IMR-90 (cell line): ENCODE measurements around the gene SLC35A4. TPM values are rescaled to one million over a fixed set of nuclear protein-coding genes. Genes with fewer than 3 reads are reported as not detected.
"Not testable (repeated sequence)": the region's sequence is repeated elsewhere in the genome, so short reads cannot be mapped to it uniquely, and the experiment has no call there.

Experiments used
- ATAC-seq: fragments of 200-7000 bp; cut with Tn5 transposase; 2 replicates; pipeline ENCODE4 v1.9.1; 2020; ENCODE audit warnings: low read depth, mild to moderate bottlenecking, moderate library complexity
- BruUV-seq: library from RNA; stranded (reverse); fragments of 400-500 nt; replicated peaks from 2 replicates; lab custom pipeline; 2021; lab: Mats Ljungman, UMichigan
- CTCF ChIA-PET: fragments of 300-600 bp; formaldehyde crosslinking; extraction: SDS; loops from one replicate; lab custom pipeline; 2021; ENCODE audit warnings: antibody characterized with exemption; lab: Yijun Ruan, JAX
- POLR2A ChIA-PET: fragments of 300-600 bp; sonication (Branson Sonifier 250); formaldehyde crosslinking; loops from one replicate; lab custom pipeline; 2022; ENCODE audit warnings: antibody characterized with exemption; ENCODE audit not compliant: unreplicated experiment; lab: Charles Lee
- DNase-seq: peaks from one replicate; pipeline ENCODE4 v3.0.0; 2013
- H2AFZ ChIP-seq: replicated peaks from 2 replicates; pipeline ENCODE3; 2013; ENCODE audit warnings: low read length, mild to moderate bottlenecking; ENCODE audit not compliant: poor library complexity
- H2AK5ac ChIP-seq: 2 replicates; pipeline ENCODE4 v1.6.1; 2013; ENCODE audit warnings: low read depth, low read length, inconsistent platforms
- H2AK9ac ChIP-seq: replicated peaks from 2 replicates; pipeline ENCODE3; 2013; ENCODE audit warnings: mild to moderate bottlenecking, low read depth, low read length, moderate library complexity; ENCODE audit not compliant: poor library complexity
- H2BK120ac ChIP-seq: 2 replicates; pipeline ENCODE4 v1.6.1; 2013; ENCODE audit warnings: low read depth, low read length, inconsistent platforms
- H2BK15ac ChIP-seq: 3 replicates; pipeline ENCODE4 v1.6.1; 2013; ENCODE audit warnings: low read depth, low read length, inconsistent platforms
- H2BK20ac ChIP-seq: 2 replicates; pipeline ENCODE4 v1.6.1; 2013; ENCODE audit warnings: low read depth, mild to moderate bottlenecking, inconsistent platforms, low read length, moderate library complexity
- H2BK5ac ChIP-seq: 2 replicates; pipeline ENCODE4 v1.6.1; 2013; ENCODE audit warnings: mild to moderate bottlenecking, low read depth, low read length, inconsistent platforms; ENCODE audit not compliant: poor library complexity, severe bottlenecking
- H3K14ac ChIP-seq: replicated peaks from 2 replicates; pipeline ENCODE4 v1.6.1; 2013; ENCODE audit warnings: low read depth, low read length, inconsistent platforms
- H3K18ac ChIP-seq: 2 replicates; pipeline ENCODE4 v1.6.1; 2013; ENCODE audit warnings: low read depth, low read length, control low read depth
- H3K23ac ChIP-seq: 2 replicates; pipeline ENCODE4 v1.6.1; 2013; ENCODE audit warnings: low read depth, low read length, inconsistent platforms
- H3K27ac ChIP-seq: 2 replicates; pipeline ENCODE4 v1.5.1; 2013; ENCODE audit warnings: mild to moderate bottlenecking, control low read depth, low read length; ENCODE audit not compliant: insufficient read depth
- H3K27me3 ChIP-seq: 2 replicates; pipeline ENCODE4 v1.6.1; 2013; ENCODE audit warnings: low read length; ENCODE audit not compliant: control insufficient read depth, insufficient read depth
- H3K36me3 ChIP-seq: 2 replicates; pipeline ENCODE4 v1.6.1; 2013; ENCODE audit warnings: low read length, mixed read lengths; ENCODE audit not compliant: control insufficient read depth, insufficient read depth
- H3K4ac ChIP-seq: 2 replicates; pipeline ENCODE4 v1.6.1; 2013; ENCODE audit warnings: low read depth, low read length, inconsistent platforms
- H3K4me1 ChIP-seq: 2 replicates; pipeline ENCODE4 v1.6.1; 2013; ENCODE audit warnings: low read length, mixed read lengths; ENCODE audit not compliant: control insufficient read depth, insufficient read depth
- H3K4me2 ChIP-seq: 2 replicates; pipeline ENCODE4 v1.6.1; 2013; ENCODE audit warnings: low read depth, mild to moderate bottlenecking, control low read depth, low read length, moderate library complexity
- H3K4me3 ChIP-seq: 2 replicates; pipeline ENCODE4 v1.5.1; 2013; ENCODE audit warnings: low read depth, mild to moderate bottlenecking, control low read depth, low read length, moderate library complexity; ENCODE audit not compliant: insufficient read depth
- H3K56ac ChIP-seq: 2 replicates; pipeline ENCODE4 v1.6.1; 2013; ENCODE audit warnings: low read length, inconsistent platforms; ENCODE audit not compliant: insufficient read depth; ENCODE audit errors: extremely low read depth
- H3K79me1 ChIP-seq, 2 experiments: 2 replicates each; pipeline ENCODE4 v1.6.1; 2013; ENCODE audit warnings: low read length in 2 of 2, inconsistent platforms in 1 of 2, low read depth in 1 of 2
- H3K9ac ChIP-seq: 2 replicates; pipeline ENCODE4 v1.6.1; 2013; ENCODE audit warnings: low read depth, low read length, control low read depth
- H3K9me1 ChIP-seq: 2 replicates; pipeline ENCODE4 v1.6.1; 2013; ENCODE audit warnings: low read length, inconsistent platforms; ENCODE audit not compliant: insufficient read depth
- H3K9me3 ChIP-seq: 2 replicates; pipeline ENCODE4 v1.6.1; 2013; ENCODE audit warnings: low read length; ENCODE audit not compliant: control insufficient read depth, insufficient read depth
- H4K20me1 ChIP-seq: 2 replicates; pipeline ENCODE4 v1.6.1; 2013; ENCODE audit warnings: low read length, inconsistent platforms; ENCODE audit not compliant: insufficient read depth
- H4K5ac ChIP-seq: 2 replicates; pipeline ENCODE4 v1.6.1; 2013; ENCODE audit warnings: mild to moderate bottlenecking, low read depth, low read length, control low read depth
- H4K8ac ChIP-seq, 2 experiments: 2 replicates each; pipeline ENCODE4 v1.6.1; 2013; ENCODE audit warnings: low read depth in 2 of 2, low read length in 2 of 2, control low read depth in 1 of 2, inconsistent platforms in 1 of 2
- H4K91ac ChIP-seq: 2 replicates; pipeline ENCODE4 v1.6.1; 2013; ENCODE audit warnings: low read depth, low read length, inconsistent platforms; ENCODE audit not compliant: insufficient read depth
- NFE2L2 ChIP-seq: fragments of 150-350 bp; IDR thresholded peaks from 2 replicates; pipeline ENCODE4 v1.6.1; 2016; ENCODE audit warnings: low read depth, mild to moderate bottlenecking, low read length
- WGBS, 2 experiments: methylation state at CpG; one replicate each; pipeline versions ENCODE4 v1.1.5 to v1.1.7; 2013; ENCODE audit warnings: missing lambda C conversion rate in 2 of 2; ENCODE audit not compliant: insufficient read length in 1 of 2; ENCODE audit errors: extremely low coverage in 2 of 2; 5-methylcytosine and 5-hydroxymethylcytosine counted together
- dilution Hi-C: fragments of 300-500 bp; cut with HindIII; formaldehyde crosslinking; loops from one replicate; pipeline ENCODE4 v1.14.3; 2018; ENCODE audit warnings: low sequenced_read_pairs; ENCODE audit not compliant: unreplicated experiment
- in situ Hi-C: fragments of 300-500 bp; cut with MboI; formaldehyde crosslinking; loops from 3 replicates; pipeline ENCODE4 v1.14.3; 2019; ENCODE audit warnings: low sequenced_read_pairs, inconsistent platforms, mixed read lengths
- intact Hi-C: fragments of 100-400 bp; cut with micrococcal nuclease; formaldehyde crosslinking; loops from 2 replicates; pipeline ENCODE4 v1.10.0; 2022
- polyA plus RNA-seq, 3 experiments: library from polyadenylated mRNA; depleted of rRNA; stranded (reverse); fragments of >200 nt; gene quantifications; 2 replicates each; pipeline ENCODE4 v1.2.3, GENCODE V29; 2012; ENCODE audit warnings: low replicate concordance in 1 of 3
- total RNA-seq: library from RNA; depleted of rRNA; stranded (reverse); fragments of >200 nt; gene quantifications from 2 replicates; pipeline ENCODE4 v1.2.3, GENCODE V29; 2012

SLC35A4 gene
- total and polyA plus RNA-seq, 2 of the 4 experiments (the other 2 are of a cell fraction) = 19.2 to 66.4 TPM

DNA sequence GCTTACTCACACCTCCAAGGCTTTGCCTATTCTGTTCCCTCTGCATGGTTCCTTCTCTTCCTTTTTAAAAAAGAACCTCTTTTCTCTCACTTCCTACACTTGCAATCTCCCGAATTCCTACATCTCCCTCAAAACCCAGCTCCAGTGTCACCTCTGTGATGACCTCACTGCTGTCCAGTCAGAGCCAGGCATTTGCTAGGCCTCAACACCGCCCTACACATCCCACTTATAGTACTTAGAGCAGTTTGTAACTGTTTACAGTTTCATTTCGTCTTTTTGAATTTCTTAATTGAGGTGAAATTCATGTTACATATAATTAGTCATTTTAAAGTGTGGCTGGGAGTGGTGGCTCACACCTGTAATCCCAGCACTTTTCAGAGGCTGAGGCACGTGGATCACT is 37.5 kb downstream of the SLC35A4 start:
- Histone ChIP-seq H3K18ac (no peak overlapping the region), H3K4me3 (no peak overlapping the region), H3K4ac (no peak overlapping the region), H2BK5ac (no peak overlapping the region), H2AK5ac (no peak overlapping the region), H4K20me1 (no peaks in the 10 kb centered on the region), H3K56ac (no peak overlapping the region), H3K27me3 (peaks cover 2% of the 10 kb centered on the region), H2AK9ac (no peak overlapping the region), H3K4me1 (peaks cover 2% of the 10 kb centered on the region), H3K36me3 (no peaks in the 10 kb centered on the region), H4K8ac (no peak overlapping the region), H3K23ac (no peak overlapping the region), H2BK120ac (no peak overlapping the region), H3K9me3 (no peaks in the 10 kb centered on the region), H4K91ac (no peak overlapping the region), H2BK20ac (no peak overlapping the region), H3K9ac (no peak overlapping the region), H3K14ac (no peak overlapping the region), H2AFZ (no peak overlapping the region), H3K9me1 (no peaks in the 10 kb centered on the region), H3K4me2 (no peak overlapping the region), H3K27ac (no peak overlapping the region), H2BK15ac (peak overlapping the region; percentile 83; the same call in 1 of the 3 replicates), H3K79me1 (no peaks in the 10 kb centered on the region), H4K5ac (no peak overlapping the region)
- ChIA-PET CTCF (no interaction called here), POLR2A (no interaction called here)
- WGBS, 2 experiments = 57% methylated on average over 1 of the region's 4 CpGs; no CpG with 5 or more reads in 1 of the 2 experiments
- BruUV-seq = no TSS peak
- dilution Hi-C loops = no loop called here
- no peak for ATAC-seq
- in situ Hi-C loops = no loop called here
- intact Hi-C loops = no loop called here
- TF ChIP-seq NFE2L2 = no peak
- no peak for DNase-seq

DNA sequence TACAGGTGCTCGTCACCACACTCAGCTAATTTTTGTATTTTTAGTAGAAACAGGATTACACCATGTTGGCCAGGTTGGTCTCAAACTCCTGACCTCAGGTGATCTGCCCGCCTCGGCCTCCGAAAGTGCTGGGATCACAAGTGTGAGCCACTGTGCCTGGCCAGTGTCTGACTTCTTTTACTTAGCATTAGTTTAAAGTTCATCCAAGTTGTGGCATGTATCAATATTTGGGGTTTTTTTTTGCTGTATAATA is 38.7 kb downstream of the SLC35A4 start:
- H3K14ac ChIP-seq, CTCF ChIA-PET, H3K4me3 ChIP-seq, H4K5ac ChIP-seq, H3K27me3 ChIP-seq, H3K9ac ChIP-seq, H3K56ac ChIP-seq, H3K36me3 ChIP-seq, dilution Hi-C loops, H3K23ac ChIP-seq, intact Hi-C loops, H2BK120ac ChIP-seq, H2AFZ ChIP-seq, H4K91ac ChIP-seq, H3K18ac ChIP-seq, POLR2A ChIA-PET, H4K20me1 ChIP-seq, DNase-seq, H2BK5ac ChIP-seq, H3K79me1 ChIP-seq, H3K4me2 ChIP-seq, H3K4me1 ChIP-seq, H3K27ac ChIP-seq, H3K9me3 ChIP-seq, H4K8ac ChIP-seq, ATAC-seq, H3K9me1 ChIP-seq, BruUV-seq, in situ Hi-C loops, H3K4ac ChIP-seq, H2AK9ac ChIP-seq: not testable (repeated sequence)
- Histone ChIP-seq H2AK5ac (peak overlapping the region; percentile 8; the same call in 1 of the 2 replicates), H2BK20ac (peak overlapping the region; percentile 76; the same call in 1 of the 2 replicates), H2BK15ac (0 out of 3 replicates have a peak overlapping the region, but pooled peaks have one; percentile 39)
- no CpG with 5 or more reads among the region's 4 CpGs for WGBS, 2 experiments
